ENCODE measurements around the gene KRT71.

The KRT71 gene

GRCh38 chr12:52585946-52586345, 33.0 kb upstream of the KRT71 start:
- no peak for TF ChIP-seq CTCF (IDR thresholded peaks at IDR 0.05)
- no peaks in the 10 kb centered on the region for H3K36me3 ChIP-seq
- no peaks in the 10 kb centered on the region for H3K9me3 ChIP-seq
- H3K4me3 ChIP-seq (ENCODE audit: low read depth in 1 of 2, low read length in 1 of 2), result no peak overlapping the region
- H3K27me3 ChIP-seq, result no peaks in the 10 kb centered on the region
- no peak overlapping the region for H3K27ac ChIP-seq
- no peaks in the 10 kb centered on the region for H3K4me1 ChIP-seq (ENCODE audit: control insufficient read depth in 1 of 2, insufficient read depth in 1 of 2, low read depth in 1 of 2, low read length in 1 of 2)

DNA sequence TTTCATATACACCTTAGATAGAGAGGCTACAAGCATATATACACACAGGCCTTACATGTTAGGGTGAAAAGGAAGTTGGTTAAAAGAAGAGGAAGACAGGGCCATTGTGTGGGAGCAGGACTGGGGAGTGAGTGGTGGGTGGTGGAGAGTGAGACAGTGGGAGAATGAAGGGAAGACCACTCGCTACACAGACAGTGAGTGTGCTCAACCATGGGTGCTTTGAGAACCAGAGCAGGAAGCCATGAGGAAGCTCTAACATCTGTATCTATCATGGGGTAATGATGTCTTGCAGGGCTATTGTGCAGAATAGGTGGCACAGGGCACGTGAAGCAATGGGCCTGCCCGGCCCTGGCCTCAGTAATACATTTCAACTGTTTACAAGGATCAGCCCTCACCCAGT, 32.1 kb upstream of the KRT71 start:
- no peaks in the 10 kb centered on the region for H3K4me1 ChIP-seq (ENCODE audit: control insufficient read depth in 1 of 2, insufficient read depth in 1 of 2, low read depth in 1 of 2, low read length in 1 of 2)
- no peak for TF ChIP-seq CTCF (IDR thresholded peaks at IDR 0.05)
- H3K9me3 ChIP-seq, result no peaks in the 10 kb centered on the region
- no peaks in the 10 kb centered on the region for H3K36me3 ChIP-seq
- no peaks in the 10 kb centered on the region for H3K27me3 ChIP-seq
- H3K4me3 ChIP-seq (ENCODE audit: low read depth in 1 of 2, low read length in 1 of 2), result no peak overlapping the region
- no peak overlapping the region for H3K27ac ChIP-seq

- no peak for TF ChIP-seq CTCF (IDR thresholded peaks at IDR 0.05)
- Histone ChIP-seq H3K36me3 (no peaks in the 10 kb centered on the region), H3K27me3 (no peaks in the 10 kb centered on the region), H3K9me3 (no peaks in the 10 kb centered on the region), H3K4me1 (ENCODE audit: control insufficient read depth in 1 of 2, insufficient read depth in 1 of 2, low read depth in 1 of 2, low read length in 1 of 2) (no peaks in the 10 kb centered on the region), H3K4me3 (ENCODE audit: low read depth in 1 of 2, low read length in 1 of 2) (no peak overlapping the region), H3K27ac (no peak overlapping the region)
These were observed 31.3 kb upstream of the KRT71 start for GRCh38 chr12:52584156-52584682.

- Histone ChIP-seq H3K27me3 (no peaks in the 10 kb centered on the region), H3K36me3 (no peaks in the 10 kb centered on the region), H3K9me3 (no peaks in the 10 kb centered on the region), H3K4me1 (ENCODE audit: control insufficient read depth in 1 of 2, insufficient read depth in 1 of 2, low read depth in 1 of 2, low read length in 1 of 2) (no peaks in the 10 kb centered on the region), H3K4me3 (ENCODE audit: low read depth in 1 of 2, low read length in 1 of 2) (no peak overlapping the region), H3K27ac (no peak overlapping the region)
- no peak for TF ChIP-seq CTCF (IDR thresholded peaks at IDR 0.05)
These were observed 30.1 kb upstream of the KRT71 start for GRCh38 chr12:52582971-52583456.

DNA sequence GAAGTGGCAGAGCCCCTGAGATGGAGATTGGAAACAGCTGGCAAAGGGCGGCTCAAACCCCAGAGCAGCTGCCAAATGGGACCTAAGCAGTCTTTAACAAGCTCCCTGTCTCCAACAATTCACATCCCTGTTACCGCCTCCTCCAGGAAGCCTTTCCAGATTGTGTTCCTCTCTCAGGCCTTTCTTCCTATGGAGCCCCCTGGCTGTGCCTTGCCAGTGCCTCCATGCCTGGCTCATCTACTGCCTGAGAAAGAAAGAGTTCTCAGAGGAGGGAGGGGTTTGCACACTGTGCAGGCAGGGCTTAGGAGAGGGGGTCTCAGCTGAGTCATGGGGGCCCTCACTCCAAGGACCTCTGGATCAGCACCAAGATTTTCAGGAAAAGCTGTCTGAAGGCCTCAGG, 29.5 kb upstream of the KRT71 start:
- Histone ChIP-seq H3K27me3 (no peaks in the 10 kb centered on the region), H3K27ac (no peak overlapping the region), H3K36me3 (no peaks in the 10 kb centered on the region), H3K4me3 (ENCODE audit: low read depth in 1 of 2, low read length in 1 of 2) (no peak overlapping the region), H3K9me3 (no peaks in the 10 kb centered on the region), H3K4me1 (ENCODE audit: control insufficient read depth in 1 of 2, insufficient read depth in 1 of 2, low read depth in 1 of 2, low read length in 1 of 2) (no peaks in the 10 kb centered on the region)
- TF ChIP-seq CTCF (IDR thresholded peaks at IDR 0.05), result no peak

GRCh38 chr12:52581481-52581880, 28.5 kb upstream of the KRT71 start:
- Histone ChIP-seq H3K27me3 (no peaks in the 10 kb centered on the region), H3K36me3 (no peaks in the 10 kb centered on the region), H3K4me3 (ENCODE audit: low read depth in 1 of 2, low read length in 1 of 2) (no peak overlapping the region), H3K27ac (no peak overlapping the region), H3K9me3 (no peaks in the 10 kb centered on the region), H3K4me1 (ENCODE audit: control insufficient read depth in 1 of 2, insufficient read depth in 1 of 2, low read depth in 1 of 2, low read length in 1 of 2) (no peaks in the 10 kb centered on the region)
- no peak for TF ChIP-seq CTCF (IDR thresholded peaks at IDR 0.05)

All from neutrophil (primary cell).